NCI-H128 (cell line): ENCODE results near the gene TLCD2.
"Not testable (repeated sequence)": the region's sequence is repeated elsewhere in the genome, so short reads cannot be mapped to it uniquely, and the experiment has no call there.

Experiments used
- DNase-seq: peaks from one replicate; lab custom pipeline; 2025; ENCODE audit not compliant: unreplicated experiment; lab: John Stamatoyannopoulos, UW

The TLCD2 gene

DNA sequence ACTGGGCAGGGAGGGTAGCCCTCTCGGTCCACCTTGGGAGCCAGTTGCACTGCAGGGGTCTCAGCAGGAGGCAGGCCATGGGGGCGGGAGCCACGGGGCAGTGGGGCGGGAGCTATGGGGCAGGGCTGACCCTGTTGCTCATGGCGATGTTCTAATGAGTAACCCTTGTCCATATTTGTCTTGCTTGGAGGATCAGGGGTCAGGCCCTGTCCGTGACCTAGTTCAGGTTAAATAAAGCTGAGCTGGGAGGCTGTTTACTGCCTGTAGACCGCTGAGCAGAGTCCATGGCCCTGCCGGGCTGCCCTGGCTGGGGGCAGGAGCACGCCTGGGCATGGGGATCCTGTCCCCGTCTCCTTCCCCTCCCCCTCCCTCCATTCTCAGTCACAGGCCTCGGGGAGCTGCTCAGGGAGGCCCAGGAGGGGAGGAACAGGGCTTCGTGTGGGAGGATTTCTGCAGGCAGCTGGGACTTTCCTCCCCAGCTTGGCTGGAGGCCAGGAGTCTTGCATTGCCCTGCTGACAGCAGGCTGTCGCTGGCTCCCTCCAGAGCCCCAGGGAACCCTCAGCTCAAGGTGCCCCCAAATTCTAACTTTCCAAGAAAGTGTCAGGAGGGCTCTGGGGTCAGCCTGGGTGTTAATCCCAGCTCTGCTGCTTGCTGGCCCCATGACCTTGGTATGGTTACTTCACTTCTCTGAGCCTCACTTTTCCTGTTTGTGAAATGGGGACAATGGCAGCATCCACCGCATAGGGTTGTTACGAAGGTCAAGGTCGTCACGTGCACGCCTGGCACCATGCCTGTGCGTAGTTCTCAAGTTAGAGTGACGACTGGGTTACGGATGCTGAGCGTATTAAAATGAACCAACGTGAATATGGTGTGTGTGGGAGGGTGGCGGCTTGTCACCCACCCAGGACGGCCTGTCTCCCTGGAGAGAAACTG lies 26.4 kb upstream of the TLCD2 start:
- no peak for DNase-seq

DNA sequence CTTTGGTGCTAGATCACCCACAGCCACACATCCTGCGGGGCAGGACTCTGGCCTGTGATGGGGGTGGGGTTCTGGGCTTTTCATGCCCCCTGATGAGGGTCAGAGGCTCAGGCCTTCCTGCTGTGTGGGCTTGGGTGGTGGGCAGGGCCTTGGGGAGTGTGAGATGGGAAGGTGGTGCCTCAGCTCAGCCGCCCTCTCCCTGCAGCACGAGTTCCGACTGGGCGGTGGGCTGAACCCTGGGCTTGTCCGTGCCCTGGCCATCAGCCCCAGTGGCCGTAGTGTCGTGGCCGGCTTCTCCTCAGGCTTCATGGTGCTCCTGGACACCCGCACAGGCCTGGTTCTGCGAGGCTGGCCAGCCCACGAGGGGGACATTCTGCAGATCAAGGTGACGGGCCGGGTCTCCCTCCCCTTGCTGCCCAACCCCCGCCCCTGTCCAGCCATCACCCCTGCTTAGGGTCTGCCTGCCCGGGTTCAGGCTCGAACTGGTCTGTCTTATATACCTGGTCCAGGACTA lies 25.7 kb upstream of the TLCD2 start:
- no peak for DNase-seq

DNA sequence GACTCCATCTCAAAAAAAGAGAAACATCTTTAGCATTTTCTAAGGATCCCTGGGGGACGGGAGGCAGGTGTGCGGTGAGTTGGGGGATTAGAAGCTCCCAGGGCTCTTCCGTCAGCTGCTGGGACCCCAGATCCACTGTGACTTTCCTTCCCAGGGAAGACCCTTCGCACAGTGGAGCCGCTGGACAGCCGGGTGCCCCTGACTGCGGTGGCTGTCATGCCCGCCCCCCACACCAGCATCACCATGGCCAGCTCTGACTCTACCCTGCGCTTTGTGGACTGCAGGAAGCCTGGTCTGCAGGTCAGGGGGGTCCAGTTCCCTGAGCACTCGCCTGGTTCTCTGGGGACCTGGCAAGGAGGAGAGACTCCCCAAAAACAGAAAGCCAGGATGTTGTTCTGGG lies 25.2 kb upstream of the TLCD2 start:
- no peak for DNase-seq

DNA sequence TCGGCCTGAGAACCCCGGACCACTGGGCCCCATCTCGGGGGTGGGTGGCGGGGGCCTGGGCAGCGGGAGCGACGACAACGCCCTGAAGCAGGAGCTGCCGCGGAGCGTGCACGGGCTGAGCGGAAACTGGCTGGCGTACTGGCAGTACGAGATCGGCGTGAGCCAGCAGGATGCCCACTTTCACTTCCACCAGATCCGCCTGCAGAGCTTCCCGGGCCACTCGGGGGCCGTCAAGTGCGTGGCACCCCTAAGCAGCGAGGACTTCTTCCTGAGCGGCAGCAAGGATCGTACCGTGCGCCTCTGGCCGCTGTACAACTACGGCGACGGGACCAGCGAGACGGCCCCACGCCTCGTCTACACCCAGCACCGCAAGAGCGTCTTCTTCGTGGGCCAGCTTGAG lies 23.6 kb upstream of the TLCD2 start:
- no peak for DNase-seq

DNA sequence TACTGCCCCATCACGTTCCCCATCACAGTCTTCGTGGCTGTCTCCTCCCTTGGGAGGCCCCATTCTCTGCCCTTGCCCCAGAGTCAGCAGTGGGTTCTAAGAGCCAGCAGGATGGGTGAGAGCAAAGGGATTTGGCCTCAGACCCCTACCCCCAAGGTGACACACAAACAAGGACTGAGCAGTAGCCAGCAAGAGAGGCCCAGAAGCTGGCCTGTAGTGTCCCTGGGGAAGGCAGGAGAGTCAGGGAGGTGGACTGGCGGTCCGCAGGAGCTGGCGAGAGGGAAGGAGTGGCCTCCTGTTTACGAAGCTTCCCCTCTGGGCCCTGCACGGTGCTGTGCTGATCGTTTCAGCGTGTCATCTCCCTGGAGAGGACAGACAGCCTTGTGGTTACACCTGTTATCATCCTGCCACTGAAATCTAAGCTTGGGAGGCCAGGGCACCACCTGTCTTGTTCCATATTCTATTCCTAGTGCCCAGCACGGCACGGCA lies 22.7 kb upstream of the TLCD2 start:
- DNase-seq, result no peak

DNA sequence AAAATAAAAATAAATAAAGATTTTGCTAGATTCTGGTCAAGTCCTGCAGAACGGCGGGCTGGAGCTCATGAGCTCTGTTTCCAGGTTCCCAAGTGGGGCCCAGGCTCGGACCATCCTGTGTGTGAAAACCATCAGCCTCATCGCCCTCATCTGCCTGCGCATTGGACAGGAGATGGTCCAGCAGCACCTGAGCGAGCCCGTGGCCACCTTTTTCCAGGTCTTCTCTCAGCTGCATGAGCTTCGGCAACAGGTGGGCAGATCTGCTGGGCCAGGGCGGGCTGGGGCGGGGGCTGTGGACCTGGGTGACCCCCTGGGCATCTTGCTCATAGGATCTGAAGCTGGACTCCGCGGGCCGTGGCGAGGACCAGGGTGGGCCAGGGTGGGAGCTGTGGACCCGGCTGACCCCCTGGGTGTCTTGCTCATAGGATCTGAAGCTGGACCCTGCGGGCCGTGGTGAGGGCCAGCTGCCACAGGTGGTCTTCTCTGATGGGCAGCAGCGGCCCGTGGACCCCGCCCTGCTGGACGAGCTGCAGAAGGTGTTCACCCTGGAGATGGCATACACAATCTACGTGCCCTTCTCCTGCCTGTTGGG lies 22.2 kb upstream of the TLCD2 start:
- DNase-seq, result no peak

DNA sequence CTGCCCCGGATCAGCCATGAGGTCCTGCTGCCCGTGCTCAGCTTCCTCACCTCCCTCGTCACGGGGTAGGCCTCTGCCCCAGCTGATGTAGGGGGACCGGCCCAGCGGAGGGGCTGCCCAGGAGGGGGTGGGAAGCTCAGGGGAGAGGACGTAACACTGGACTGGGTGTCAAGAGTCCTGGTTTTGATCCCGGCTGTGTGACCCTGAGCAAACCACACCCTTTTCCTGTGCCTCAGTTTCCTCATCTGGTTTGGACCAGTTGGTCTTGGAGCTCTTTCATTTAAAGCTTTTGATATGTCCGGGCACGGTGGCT lies 21.0 kb upstream of the TLCD2 start:
- DNase-seq, result no peak

DNA sequence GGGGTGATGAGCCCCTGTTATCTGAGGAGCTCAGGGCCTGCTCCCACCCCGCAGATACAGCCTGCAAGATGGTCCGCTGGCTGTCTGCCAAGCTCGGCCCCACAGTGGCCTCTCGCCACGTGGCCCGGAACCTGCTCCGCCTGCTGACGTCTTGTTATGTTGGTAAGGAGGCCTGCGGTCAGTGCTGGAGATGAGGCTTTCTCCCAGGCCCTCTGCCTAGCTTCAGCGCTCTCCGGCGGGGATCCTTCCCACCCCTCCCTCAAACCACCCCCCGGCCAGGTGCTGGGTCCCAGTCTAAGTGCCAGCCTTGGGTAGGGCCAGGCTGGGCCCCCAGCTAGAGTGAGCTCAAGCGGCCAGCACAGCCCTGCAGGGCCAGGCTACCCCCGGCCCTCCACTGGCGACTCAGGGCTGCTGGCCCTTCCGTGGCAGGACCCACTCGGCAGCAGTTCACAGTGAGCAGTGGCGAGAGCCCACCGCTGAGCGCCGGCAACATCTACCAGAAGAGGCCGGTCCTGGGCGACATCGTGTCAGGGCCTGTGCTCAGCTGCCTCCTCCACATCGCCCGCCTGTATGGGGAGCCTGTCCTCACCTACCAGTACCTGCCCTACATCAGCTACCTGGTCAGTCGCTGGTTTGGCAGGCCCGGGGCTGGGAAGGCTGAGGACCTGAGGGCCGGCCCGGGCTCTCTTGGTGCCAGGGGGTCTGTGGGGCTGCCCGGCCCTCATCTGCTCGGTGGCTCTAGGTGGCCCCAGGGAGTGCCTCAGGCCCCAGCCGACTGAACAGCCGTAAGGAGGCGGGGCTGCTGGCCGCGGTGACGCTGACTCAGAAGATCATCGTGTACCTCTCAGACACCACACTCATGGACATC lies 20.4 kb upstream of the TLCD2 start:
- DNase-seq, result no peak

DNA sequence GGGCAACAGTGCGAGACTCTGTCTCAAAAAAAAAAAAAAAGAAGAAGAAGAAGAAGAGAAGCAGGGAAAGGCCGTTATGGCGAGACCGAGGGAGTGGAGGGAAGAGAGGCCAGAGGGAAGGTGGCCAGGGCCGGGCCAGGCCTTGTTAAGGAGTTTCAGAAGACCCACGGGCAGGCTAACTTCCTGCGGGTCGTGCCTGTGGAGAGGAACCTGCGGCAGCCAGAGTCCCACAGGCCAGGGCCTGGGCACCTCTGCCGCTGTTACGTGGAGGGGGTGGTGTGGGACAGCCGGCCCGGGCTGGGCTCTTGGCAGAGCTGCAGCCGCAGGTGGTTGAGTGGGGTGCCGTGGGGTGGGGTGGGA lies 19.8 kb upstream of the TLCD2 start:
- DNase-seq, result no peak

DNA sequence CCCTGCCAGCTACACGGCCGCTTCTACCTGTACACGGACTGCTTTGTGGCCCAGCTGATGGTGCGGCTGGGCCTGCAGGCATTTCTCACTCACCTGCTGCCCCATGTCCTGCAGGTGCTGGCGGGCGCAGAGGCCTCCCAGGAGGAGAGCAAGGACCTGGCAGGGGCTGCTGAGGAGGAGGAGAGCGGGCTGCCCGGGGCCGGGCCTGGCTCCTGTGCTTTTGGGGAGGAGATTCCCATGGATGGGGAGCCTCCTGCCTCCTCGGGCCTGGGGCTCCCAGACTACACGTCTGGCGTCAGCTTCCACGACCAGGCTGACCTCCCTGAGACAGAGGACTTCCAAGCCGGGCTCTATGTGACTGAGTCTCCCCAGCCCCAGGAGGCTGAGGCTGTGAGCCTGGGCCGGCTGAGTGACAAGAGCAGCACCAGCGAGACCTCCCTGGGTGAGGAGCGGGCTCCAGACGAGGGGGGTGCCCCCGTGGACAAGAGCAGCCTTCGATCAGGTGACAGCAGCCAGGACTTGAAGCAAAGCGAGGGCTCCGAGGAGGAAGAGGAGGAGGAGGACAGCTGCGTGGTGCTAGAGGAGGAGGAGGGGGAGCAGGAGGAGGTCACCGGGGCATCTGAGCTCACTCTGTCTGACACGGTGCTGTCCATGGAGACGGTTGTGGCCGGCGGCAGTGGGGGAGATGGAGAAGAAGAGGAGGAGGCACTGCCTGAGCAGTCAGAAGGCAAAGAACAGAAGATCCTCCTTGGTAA lies 17.9 kb upstream of the TLCD2 start:
- no peak for DNase-seq

DNA sequence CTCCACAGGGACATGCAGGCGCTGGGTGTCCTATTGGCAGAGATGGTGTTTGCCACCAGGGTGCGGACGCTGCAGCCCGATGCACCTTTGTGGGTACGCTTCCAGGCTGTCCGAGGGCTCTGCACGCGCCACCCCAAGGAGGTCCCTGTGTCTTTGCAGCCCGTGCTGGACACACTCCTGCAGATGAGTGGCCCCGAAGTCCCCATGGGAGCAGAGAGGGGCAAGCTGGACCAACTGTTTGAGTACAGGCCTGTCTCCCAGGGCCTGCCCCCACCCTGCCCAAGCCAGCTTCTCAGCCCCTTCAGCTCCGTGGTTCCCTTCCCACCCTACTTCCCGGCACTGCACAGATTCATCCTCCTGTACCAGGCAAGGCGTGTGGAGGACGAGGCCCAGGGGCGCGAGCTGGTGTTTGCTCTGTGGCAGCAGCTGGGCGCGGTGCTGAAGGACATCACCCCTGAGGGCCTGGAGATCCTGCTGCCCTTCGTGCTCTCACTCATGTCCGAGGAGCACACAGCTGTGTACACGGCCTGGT lies 17.1 kb upstream of the TLCD2 start:
- DNase-seq, result no peak

DNA sequence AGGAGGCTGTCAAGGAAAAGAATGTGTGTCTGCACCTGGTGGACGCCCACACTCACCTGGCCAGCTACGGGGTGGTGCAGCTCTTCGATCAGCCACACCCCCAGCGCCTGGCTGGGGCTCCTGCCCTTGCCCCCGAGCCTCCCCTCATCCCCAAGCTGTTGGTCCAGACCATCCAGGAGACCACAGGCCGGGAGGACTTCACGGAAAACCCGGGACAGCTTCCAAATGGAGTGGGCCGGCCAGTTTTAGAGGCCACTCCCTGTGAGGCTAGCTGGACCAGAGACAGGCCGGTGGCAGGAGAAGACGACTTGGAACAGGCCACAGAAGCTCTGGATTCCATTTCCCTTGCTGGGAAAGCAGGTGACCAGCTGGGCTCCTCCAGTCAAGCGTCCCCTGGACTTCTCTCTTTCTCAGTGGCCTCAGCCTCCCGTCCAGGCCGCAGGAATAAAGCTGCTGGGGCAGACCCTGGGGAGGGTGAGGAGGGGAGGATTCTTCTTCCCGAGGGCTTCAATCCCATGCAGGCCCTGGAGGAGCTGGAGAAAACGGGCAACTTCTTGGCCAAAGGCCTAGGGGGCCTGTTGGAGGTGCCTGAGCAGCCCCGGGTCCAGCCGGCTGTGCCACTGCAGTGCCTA lies 16.6 kb upstream of the TLCD2 start:
- DNase-seq, result no peak

DNA sequence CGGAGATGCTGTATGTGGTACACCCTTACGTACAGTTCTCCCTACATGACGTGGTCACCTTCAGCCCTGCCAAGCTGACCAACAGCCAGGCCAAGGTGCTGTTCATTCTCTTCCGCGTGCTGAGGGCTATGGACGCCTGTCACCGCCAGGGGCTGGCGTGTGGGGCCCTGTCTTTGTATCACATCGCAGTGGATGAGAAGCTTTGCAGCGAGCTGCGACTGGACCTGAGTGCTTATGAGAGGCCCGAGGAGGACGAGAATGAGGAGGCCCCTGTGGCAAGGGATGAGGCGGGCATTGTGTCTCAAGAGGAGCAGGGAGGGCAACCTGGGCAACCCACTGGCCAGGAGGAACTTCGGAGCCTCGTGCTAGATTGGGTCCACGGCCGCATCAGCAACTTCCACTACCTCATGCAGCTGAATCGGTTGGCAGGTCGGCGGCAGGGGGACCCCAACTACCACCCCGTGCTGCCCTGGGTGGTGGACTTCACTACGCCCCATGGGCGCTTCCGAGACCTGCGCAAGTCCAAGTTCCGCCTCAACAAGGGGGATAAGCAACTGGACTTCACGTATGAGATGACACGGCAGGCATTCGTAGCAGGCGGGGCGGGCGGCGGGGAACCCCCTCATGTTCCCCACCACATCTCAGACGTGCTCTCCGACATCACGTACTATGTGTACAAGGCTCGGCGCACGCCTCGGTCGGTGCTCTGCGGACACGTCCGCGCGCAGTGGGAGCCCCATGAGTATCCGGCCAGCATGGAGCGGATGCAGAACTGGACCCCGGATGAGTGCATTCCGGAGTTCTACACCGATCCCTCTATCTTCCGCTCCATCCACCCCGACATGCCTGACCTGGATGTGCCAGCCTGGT lies 15.7 kb upstream of the TLCD2 start:
- no peak for DNase-seq

DNA sequence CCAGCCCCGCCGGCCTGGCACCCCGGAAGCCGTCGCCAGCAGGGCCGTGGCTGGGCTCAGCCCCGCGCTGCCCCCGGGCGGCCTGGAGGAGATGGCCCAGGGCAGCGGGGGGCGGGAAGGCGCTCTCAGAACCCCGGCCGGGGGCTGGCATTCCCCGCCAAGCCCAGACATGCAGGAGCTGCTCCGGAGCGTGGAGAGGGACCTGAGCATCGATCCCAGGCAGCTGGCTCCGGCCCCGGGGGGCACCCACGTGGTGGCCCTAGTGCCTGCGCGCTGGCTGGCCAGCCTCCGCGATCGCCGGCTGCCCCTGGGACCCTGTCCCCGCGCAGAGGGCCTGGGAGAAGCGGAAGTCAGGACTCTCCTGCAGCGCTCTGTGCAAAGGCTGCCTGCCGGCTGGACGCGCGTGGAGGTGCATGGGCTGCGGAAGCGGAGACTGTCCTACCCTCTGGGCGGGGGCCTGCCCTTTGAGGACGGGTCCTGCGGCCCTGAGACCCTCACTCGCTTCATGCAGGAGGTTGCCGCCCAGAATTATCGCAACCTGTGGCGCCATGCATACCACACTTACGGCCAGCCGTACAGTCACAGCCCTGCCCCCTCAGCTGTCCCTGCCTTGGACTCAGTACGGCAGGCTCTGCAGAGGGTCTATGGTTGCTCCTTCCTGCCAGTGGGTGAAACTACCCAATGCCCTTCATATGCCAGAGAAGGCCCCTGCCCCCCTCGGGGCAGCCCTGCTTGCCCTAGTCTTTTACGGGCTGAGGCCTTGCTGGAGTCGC lies 14.9 kb upstream of the TLCD2 start:
- DNase-seq, result no peak

DNA sequence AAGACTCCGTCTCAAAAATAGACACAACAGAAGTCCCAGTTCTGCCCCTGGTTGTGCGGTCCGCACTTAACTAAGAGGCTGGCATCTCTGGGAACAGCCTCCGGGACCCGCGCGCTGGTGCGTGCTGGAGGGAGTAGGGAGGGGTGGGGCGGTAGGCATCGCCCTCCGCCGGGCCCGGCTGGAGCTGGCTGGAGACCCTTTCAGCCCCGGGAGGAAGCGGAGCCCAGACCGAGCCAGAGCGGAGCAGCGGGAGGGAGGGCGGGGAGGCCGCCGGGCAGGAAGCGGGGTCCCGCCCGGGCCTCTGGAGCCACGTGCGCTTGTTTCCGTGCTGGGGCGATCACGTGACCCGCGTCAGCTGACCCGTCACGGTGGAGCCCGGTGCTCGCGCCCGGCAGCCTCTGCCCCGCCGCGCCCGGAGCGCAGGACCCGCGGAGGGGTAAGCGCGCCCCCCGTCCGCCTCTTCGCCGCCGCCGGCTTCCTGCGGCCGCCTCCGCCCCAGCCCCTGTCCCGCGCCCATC lies 14.2 kb upstream of the TLCD2 start, which contains the start of gene WDR81:
Gene WDR81 (plus strand): TSS at position 354 of the 518 bp plus-strand sequence. CDS start 256 bp downstream, outside the sequence.
- peak; percentile 18 for DNase-seq

DNA sequence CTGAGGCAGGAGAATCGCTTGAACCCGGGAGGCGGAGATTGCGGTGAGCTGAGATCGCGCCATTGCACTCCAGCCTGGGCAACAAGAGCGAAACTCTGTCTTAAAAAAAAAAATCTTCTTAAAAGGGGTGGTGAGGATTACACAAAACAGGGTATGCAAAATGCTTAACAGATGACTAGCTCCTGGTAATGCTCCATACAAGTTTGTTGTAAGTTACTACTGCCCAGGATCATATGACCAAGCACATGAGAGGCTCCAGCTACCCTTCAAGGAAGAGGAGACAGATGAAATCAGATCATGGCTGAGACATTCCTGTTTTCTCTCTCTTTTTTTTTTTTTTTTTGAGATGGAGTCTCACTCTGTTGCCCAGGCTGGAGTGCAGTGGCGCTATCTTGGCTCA lies 11.8 kb upstream of the TLCD2 start:
- DNase-seq, result not testable (repeated sequence)

DNA sequence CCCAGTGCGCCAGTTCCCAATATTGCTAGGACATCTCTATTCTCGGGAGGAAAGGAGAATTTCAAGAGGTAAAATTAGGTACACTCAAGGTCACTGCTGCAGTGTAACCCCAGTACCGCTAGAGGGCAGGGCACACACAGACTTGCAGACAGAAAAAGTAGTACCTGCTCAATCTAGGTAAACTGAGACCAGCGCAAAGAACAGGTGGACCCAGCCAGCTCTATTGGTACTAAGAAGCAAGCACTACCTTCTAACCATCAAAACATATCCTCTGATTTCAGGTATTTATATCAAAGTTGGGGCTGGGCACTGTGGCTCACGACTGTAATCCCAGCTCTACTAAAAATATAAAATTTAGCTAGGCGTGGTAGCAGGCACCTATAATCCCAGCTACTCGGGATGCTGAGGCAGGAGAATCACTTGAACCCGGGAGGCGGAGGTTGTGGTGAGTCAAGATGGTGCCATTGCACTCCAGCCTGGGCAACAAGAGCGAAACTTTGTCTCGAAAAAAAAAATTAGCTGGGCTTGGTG lies 10.7 kb upstream of the TLCD2 start:
- DNase-seq, result no peak
